PFSK-1 (cell line): ENCODE data around the gene TMEM202.

ENCODE experiments used
- FOXP2 ChIP-seq: optimal IDR thresholded peaks from 2 replicates; pipeline ENCODE3; 2011; ENCODE audit warnings: borderline replicate concordance, control low read depth, inconsistent platforms; ENCODE audit not compliant: insufficient read depth; ENCODE audit errors: extremely low read length, extremely low read depth
- POLR2AphosphoS5 ChIP-seq: IDR thresholded peaks from 2 replicates; pipeline ENCODE4 v1.6.1; 2012; ENCODE audit warnings: low read depth, mild to moderate bottlenecking, control low read depth, low read length, moderate library complexity
- SIN3A ChIP-seq: IDR thresholded peaks from 2 replicates; pipeline ENCODE4 v1.6.1; 2012; ENCODE audit warnings: mild to moderate bottlenecking, low read length, moderate library complexity, borderline replicate concordance; ENCODE audit not compliant: insufficient read depth
- TAF1 ChIP-seq: IDR thresholded peaks from 2 replicates; pipeline ENCODE4 v1.6.1; 2012; ENCODE audit warnings: low read length, control low read depth, borderline replicate concordance; ENCODE audit not compliant: insufficient read depth
- TF ChIP-seq, protein P1 (sequence below), 2 experiments: IDR thresholded peaks; 2 replicates each; pipeline versions ENCODE4 v1.6.1 to v1.8.0; 2011 to 2012; ENCODE audit warnings: low read depth in 2 of 2, low read length in 2 of 2, control low read depth in 1 of 2, inconsistent platforms in 1 of 2, mild to moderate bottlenecking in 1 of 2, moderate library complexity in 1 of 2; ENCODE audit not compliant: insufficient read depth in 1 of 2

TMEM202 gene

DNA sequence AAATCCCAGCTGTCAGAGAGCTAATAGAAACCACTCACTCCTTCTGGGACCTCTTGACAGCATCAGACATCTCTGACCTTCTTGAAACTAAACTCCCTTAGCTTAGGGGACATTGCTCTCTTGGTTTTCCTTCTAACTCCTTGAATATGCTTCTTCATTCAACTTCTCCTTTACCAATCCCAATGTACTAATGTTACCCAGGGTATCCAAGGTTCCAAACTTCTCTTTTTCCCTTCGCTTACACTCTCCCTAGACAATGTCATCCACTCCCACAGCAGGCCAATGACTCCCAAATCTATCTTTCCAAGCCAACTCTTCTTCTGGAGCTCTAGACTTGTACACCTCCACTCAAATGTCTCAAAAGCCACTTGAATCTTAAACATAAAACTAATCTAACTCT, 36.9 kb upstream of the TMEM202 start:
- TF ChIP-seq FOXP2, result no peak
- no peak for TF ChIP-seq TAF1
- TF ChIP-seq, protein P1, sequence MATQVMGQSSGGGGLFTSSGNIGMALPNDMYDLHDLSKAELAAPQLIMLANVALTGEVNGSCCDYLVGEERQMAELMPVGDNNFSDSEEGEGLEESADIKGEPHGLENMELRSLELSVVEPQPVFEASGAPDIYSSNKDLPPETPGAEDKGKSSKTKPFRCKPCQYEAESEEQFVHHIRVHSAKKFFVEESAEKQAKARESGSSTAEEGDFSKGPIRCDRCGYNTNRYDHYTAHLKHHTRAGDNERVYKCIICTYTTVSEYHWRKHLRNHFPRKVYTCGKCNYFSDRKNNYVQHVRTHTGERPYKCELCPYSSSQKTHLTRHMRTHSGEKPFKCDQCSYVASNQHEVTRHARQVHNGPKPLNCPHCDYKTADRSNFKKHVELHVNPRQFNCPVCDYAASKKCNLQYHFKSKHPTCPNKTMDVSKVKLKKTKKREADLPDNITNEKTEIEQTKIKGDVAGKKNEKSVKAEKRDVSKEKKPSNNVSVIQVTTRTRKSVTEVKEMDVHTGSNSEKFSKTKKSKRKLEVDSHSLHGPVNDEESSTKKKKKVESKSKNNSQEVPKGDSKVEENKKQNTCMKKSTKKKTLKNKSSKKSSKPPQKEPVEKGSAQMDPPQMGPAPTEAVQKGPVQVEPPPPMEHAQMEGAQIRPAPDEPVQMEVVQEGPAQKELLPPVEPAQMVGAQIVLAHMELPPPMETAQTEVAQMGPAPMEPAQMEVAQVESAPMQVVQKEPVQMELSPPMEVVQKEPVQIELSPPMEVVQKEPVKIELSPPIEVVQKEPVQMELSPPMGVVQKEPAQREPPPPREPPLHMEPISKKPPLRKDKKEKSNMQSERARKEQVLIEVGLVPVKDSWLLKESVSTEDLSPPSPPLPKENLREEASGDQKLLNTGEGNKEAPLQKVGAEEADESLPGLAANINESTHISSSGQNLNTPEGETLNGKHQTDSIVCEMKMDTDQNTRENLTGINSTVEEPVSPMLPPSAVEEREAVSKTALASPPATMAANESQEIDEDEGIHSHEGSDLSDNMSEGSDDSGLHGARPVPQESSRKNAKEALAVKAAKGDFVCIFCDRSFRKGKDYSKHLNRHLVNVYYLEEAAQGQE (IDR thresholded peaks at IDR 0.05; ENCODE audit: insufficient read depth in 1 of 2, low read depth in 2 of 2, low read length in 2 of 2), result no peak
- TF ChIP-seq SIN3A, result no peak
- no peak for TF ChIP-seq POLR2AphosphoS5

DNA sequence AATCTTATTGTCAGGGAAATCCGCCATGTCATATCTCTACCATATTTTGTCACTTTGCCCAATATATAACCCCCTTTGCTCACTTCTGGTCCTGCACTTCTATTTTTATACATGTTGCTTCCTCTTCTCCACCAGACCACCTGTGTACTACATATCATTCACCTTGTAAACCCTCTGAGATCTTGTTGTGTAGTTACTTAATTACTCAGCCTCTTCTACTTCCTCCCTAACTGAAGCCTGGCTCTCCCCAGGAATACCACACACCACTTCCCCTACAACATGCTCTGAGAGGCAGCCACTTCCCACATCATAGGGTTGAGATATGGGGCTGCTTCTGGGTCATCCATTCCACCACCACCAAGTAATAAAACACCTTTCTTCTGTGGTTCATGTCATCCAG, 32.3 kb upstream of the TMEM202 start:
- no peak for TF ChIP-seq FOXP2
- no peak for TF ChIP-seq SIN3A
- TF ChIP-seq TAF1, result no peak
- no peak for TF ChIP-seq POLR2AphosphoS5
- TF ChIP-seq, protein P1 (IDR thresholded peaks at IDR 0.05; ENCODE audit: insufficient read depth in 1 of 2, low read depth in 2 of 2, low read length in 2 of 2), result no peak

DNA sequence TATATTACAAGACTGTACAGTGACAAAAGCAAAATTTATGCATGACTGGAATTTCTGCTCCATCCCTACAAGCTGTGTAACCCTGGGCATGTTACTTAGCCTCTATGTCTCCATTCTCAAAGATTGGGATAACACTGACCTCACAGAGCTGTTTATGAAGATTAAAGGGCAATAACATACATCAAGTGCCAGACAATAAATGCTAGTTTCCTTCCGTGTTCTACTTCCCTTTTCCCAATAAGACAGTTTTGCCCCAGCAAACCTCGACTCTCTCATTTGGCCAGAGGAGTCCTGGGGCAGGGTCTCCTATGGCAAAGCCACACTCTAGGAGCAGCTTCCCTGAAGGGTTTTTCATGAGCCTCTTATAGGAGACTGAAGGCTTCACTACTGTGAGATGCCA, 29.8 kb upstream of the TMEM202 start:
- TF ChIP-seq FOXP2 (no peak), POLR2AphosphoS5 (no peak), TAF1 (no peak), SIN3A (no peak)
- TF ChIP-seq, protein P1 (IDR thresholded peaks at IDR 0.05; ENCODE audit: insufficient read depth in 1 of 2, low read depth in 2 of 2, low read length in 2 of 2), result no peak

DNA sequence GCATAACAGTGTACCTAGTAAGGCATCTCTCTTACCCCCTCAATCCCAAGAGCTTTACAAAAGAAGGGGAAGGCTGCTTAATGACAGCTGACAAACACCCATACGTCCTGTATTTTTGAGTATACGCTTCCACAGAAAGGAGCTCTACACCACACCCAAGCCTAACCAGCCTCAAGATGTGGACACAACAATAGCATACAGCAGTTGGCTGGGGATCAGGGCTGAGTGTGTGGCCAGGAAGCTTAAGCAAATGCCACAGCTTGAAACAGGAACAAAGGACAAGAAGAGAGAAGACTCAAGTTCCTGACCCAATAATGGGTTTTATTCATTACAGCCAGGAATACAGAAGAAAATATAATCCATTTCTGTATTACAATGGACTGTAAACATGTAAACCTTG, 29.2 kb upstream of the TMEM202 start:
- TF ChIP-seq POLR2AphosphoS5 (no peak), TAF1 (no peak), SIN3A (no peak), FOXP2 (no peak)
- TF ChIP-seq, protein P1 (IDR thresholded peaks at IDR 0.05; ENCODE audit: insufficient read depth in 1 of 2, low read depth in 2 of 2, low read length in 2 of 2), result no peak

DNA sequence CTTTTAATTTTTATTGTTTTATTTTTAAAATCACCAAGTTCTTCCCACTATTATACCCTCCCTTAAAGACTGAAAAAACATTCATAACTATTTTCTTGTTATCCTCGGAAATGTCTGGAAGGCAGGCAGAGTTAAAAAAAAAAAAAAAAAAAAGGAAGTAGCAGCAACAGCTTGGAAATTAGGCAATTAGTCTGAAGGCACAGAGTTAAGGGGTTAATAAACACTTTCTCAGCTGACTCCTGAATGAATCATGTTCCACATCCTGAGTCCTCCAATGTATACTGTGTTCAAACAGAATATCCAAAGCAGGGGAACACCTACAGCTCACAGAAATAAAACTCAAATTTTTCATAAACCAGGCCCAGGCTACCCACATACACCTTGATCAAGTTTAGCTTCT, 28.1 kb upstream of the TMEM202 start:
- no peak for TF ChIP-seq SIN3A
- TF ChIP-seq, protein P1 (IDR thresholded peaks at IDR 0.05; ENCODE audit: insufficient read depth in 1 of 2, low read depth in 2 of 2, low read length in 2 of 2), result no peak
